ENCODE data around the gene THAP7. TPM values are rescaled to one million over a fixed set of nuclear protein-coding genes. Genes with fewer than 3 reads are reported as not detected.
A peak's percentile ranks its signal among the peaks of the same experiment; 100 is the strongest.

The THAP7 gene
- total and polyA plus RNA-seq, 9 of the 15 experiments (the other 6 are each of a cell fraction or from before 2014, with no cell fraction given): 7.9 to 263 (median 84.1) TPM

- TF ChIP-seq ELK3 (CRISPR knock-in tag; IDR thresholded peaks at IDR 0.05) (0 out of 2 replicates have a peak, but pooled peaks have one; percentile 43), SRF (CRISPR knock-in tag; IDR thresholded peaks at IDR 0.05) (0 out of 4 replicates have a peak, but pooled peaks of 1 of the 2 experiments have one; percentile 10), ZFP1 (CRISPR knock-in tag; IDR thresholded peaks at IDR 0.05) (peak; percentile 42; the same call in 1 of the 2 replicates), CHD1 (IDR thresholded peaks at IDR 0.05; ENCODE audit: low read length) (peak; percentile 98), HOXB6 (CRISPR knock-in tag; IDR thresholded peaks at IDR 0.05; ENCODE audit: borderline replicate concordance) (0 out of 2 replicates have a peak, but pooled peaks have one; percentile 33), ZNF592 (IDR thresholded peaks at IDR 0.05) (no peak), ZFPM2 (CRISPR knock-in tag; IDR thresholded peaks at IDR 0.05) (0 out of 2 replicates have a peak, but pooled peaks have one; percentile 7), ZNF134 (CRISPR knock-in tag; conservative IDR thresholded peaks at IDR 0.05) (0 out of 2 replicates have a peak, but pooled peaks have one; percentile 30)
These were observed 824 bp downstream of the THAP7 start (continued) for GRCh38 chr22:21000987-21001600.
